Measurements from ENCODE around the gene CPA3. TPM values are rescaled to one million over a fixed set of nuclear protein-coding genes. Genes with fewer than 3 reads are reported as not detected.

The CPA3 gene, protein sequence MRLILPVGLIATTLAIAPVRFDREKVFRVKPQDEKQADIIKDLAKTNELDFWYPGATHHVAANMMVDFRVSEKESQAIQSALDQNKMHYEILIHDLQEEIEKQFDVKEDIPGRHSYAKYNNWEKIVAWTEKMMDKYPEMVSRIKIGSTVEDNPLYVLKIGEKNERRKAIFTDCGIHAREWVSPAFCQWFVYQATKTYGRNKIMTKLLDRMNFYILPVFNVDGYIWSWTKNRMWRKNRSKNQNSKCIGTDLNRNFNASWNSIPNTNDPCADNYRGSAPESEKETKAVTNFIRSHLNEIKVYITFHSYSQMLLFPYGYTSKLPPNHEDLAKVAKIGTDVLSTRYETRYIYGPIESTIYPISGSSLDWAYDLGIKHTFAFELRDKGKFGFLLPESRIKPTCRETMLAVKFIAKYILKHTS
- total RNA-seq (ENCODE audit: unreplicated experiment), result not detected
- long read RNA-seq, result 0 reads

- no peak for TF ChIP-seq CTCF (IDR thresholded peaks at IDR 0.05; ENCODE audit: partially characterized antibody, unreplicated experiment)
- Mint-ChIP-seq H3K9me3 (ENCODE audit: unreplicated experiment) (no peaks in the 10 kb centered on the region), H3K27ac (ENCODE audit: unreplicated experiment) (no peak within 1 kb of the TSS), H3K4me3 (ENCODE audit: unreplicated experiment) (no peak within 1 kb of the TSS), H3K4me1 (ENCODE audit: low read depth, unreplicated experiment) (no peaks in the 10 kb centered on the region), H3K36me3 (ENCODE audit: unreplicated experiment) (no peaks in the 10 kb centered on the region), H3K27me3 (ENCODE audit: unreplicated experiment) (no peaks in the 10 kb centered on the region)
- DNase-seq, result no peak
Measured at GRCh38 chr3:148865049-148865448, at the start of gene CPA3. Gene CPA3 (plus strand): TSS chr3:148865296. CDS start chr3:148865308, 12 bp downstream.

DNA sequence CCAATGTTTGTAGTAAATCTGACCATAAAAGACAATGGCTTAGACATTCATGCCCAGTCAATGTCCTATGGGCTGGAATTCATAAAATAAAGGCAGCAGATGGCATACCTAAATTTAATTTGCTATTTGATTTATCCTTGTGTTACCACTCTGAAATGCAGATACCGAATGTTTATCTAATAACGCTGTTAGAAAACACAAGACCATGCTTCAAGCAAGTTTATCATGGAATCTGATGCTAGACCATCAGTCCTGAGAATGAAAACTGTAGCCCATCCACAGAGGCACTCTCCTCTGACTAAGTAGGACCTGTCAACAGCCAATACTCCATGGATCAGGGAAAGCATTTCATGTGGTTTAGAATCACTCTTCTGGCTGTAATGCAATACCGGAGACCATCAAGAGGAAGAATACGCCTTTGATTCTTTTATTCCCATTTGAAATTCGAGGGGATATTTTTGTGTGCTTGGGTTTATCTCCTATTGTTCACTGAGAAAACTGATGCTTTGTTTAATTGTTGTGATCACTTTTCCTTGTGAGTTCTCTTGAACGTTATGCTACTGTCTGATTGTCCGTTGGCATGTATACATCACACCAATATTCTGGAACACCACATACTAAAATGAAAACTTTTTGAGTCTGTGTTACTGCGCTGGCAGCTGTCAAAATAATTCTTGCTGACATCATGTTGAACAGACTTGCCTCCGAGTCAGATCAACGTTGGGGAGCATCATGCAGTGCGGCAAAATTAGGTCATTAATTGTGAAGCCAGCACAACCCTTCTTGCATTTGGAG is 49.6 kb upstream of the CPA3 start:
- no peaks in the 10 kb centered on the region for H3K9me3 Mint-ChIP-seq (ENCODE audit: unreplicated experiment)
- H3K27ac Mint-ChIP-seq (ENCODE audit: unreplicated experiment), result no peak overlapping the region
- peaks cover 4% of the 10 kb centered on the region for H3K36me3 Mint-ChIP-seq (ENCODE audit: unreplicated experiment)
- DNase-seq, result no peak
- no peak overlapping the region for H3K4me3 Mint-ChIP-seq (ENCODE audit: unreplicated experiment)
- peaks cover 2% of the 10 kb centered on the region for H3K27me3 Mint-ChIP-seq (ENCODE audit: unreplicated experiment)
- no peak for TF ChIP-seq CTCF (IDR thresholded peaks at IDR 0.05; ENCODE audit: partially characterized antibody, unreplicated experiment)
- H3K4me1 Mint-ChIP-seq (ENCODE audit: low read depth, unreplicated experiment), result no peaks in the 10 kb centered on the region

- Mint-ChIP-seq H3K9me3 (ENCODE audit: unreplicated experiment) (no peaks in the 10 kb centered on the region), H3K36me3 (ENCODE audit: unreplicated experiment) (peaks cover 4% of the 10 kb centered on the region), H3K27me3 (ENCODE audit: unreplicated experiment) (peaks cover 2% of the 10 kb centered on the region), H3K4me3 (ENCODE audit: unreplicated experiment) (no peak overlapping the region), H3K4me1 (ENCODE audit: low read depth, unreplicated experiment) (no peaks in the 10 kb centered on the region), H3K27ac (ENCODE audit: unreplicated experiment) (no peak overlapping the region)
- DNase-seq, result no peak
- TF ChIP-seq CTCF (IDR thresholded peaks at IDR 0.05; ENCODE audit: partially characterized antibody, unreplicated experiment), result no peak
Measured at GRCh38 chr3:148816427-148816826, 48.7 kb upstream of the CPA3 start.

DNA sequence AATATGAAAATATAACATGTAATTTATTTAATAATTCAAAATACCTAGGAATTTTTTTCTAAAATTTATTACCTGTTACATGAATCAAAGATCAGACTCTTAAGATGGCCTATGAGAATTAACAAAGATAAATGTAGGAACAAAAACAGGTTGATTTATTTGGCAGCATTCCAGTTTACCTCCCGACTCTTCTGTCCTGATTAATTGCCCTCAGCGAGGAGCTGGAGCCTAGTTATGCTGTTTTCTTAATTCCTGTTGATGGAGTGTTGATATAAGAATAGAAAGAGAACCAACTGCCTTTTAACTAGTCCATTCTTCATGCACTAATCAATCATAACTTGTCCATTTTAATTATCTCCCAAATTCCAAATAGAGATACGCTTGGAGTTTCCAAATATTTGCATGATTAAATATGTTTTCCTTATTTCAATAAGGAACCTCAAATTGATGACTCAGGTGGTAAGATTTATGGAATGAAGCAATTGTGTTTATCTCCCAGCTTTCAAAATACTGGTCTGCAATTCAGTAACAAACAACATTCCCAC is 48.0 kb upstream of the CPA3 start:
- H3K4me3 Mint-ChIP-seq (ENCODE audit: unreplicated experiment), result no peak overlapping the region
- H3K4me1 Mint-ChIP-seq (ENCODE audit: low read depth, unreplicated experiment), result no peaks in the 10 kb centered on the region
- TF ChIP-seq CTCF (IDR thresholded peaks at IDR 0.05; ENCODE audit: partially characterized antibody, unreplicated experiment), result no peak
- no peak for DNase-seq
- peaks cover 2% of the 10 kb centered on the region for H3K27me3 Mint-ChIP-seq (ENCODE audit: unreplicated experiment)
- no peaks in the 10 kb centered on the region for H3K9me3 Mint-ChIP-seq (ENCODE audit: unreplicated experiment)
- H3K27ac Mint-ChIP-seq (ENCODE audit: unreplicated experiment), result no peak overlapping the region
- H3K36me3 Mint-ChIP-seq (ENCODE audit: unreplicated experiment), result peaks cover 4% of the 10 kb centered on the region

Data from glutamatergic neuron (in vitro differentiated cells).